ENCODE results near the gene ADAMTSL4.

ADAMTSL4 gene

GRCh38 chr1:150535511-150536287 is 13.5 kb upstream of the ADAMTSL4 start:
- DNase-seq: no peak

- no peak for DNase-seq
Measured at GRCh38 chr1:150536836-150537731, 12.1 kb upstream of the ADAMTSL4 start.

GRCh38 chr1:150537732-150538684 is 11.2 kb upstream of the ADAMTSL4 start:
- no peak for DNase-seq

GRCh38 chr1:150543500-150544143 is 5.6 kb upstream of the ADAMTSL4 start:
- no peak for DNase-seq

DNA sequence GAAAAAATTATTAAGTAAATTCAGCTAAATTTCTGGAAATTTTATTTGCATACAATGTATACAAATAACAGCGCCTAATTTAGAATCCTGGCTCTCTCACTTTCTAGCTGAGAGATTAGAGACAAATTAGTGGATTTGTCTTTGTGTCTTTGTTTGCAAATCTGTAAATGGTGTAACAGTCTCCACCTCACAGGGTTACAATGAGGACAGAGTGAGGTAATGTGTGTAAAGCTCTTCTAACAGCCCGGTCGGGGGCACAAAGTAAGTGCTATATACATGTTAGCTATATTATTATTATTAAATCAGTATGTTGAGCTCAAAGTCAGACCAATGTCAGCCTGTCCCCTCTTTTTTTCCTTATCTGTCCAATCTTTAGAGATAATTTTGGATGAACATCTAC is 5.0 kb upstream of the ADAMTSL4 start:
- DNase-seq: no peak

DNA sequence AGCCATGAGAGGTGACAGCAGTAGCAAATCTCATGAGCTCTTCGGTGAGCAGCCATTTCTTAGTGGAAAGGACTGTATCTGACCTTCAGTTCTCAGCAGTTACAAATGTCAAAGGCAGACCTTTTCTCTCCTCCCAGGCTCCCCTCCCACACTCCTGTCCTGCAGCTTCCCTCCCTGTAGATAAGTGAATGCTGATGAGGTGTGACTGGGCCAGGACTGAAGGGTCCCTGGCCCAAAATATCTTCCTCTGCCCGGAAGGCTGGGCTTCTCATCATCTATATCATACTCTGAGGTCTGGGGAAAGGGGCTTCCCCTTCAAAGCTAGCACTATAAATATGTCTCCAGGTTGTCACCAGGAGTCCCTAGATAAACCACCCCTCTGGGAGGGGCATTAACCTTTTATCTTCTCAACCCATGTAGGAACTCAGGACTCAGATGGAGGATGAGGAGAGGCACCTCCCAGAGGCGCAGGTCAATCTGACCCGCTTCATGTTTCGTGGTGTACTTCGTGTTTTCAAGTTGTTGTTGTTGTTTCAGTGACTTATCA is 3.6 kb upstream of the ADAMTSL4 start:
- no peak for DNase-seq

- DNase-seq: no peak
Measured at GRCh38 chr1:150546294-150546937, 2.8 kb upstream of the ADAMTSL4 start.

GRCh38 chr1:150548324-150548631 is 930 bp upstream of the ADAMTSL4 start:
- no peak for DNase-seq

GRCh38 chr1:150549496-150550221 is 451 bp downstream of the ADAMTSL4 start:
- no peak for DNase-seq

GRCh38 chr1:150550222-150551050 is 1.2 kb downstream of the ADAMTSL4 start:
- no peak for DNase-seq

DNA sequence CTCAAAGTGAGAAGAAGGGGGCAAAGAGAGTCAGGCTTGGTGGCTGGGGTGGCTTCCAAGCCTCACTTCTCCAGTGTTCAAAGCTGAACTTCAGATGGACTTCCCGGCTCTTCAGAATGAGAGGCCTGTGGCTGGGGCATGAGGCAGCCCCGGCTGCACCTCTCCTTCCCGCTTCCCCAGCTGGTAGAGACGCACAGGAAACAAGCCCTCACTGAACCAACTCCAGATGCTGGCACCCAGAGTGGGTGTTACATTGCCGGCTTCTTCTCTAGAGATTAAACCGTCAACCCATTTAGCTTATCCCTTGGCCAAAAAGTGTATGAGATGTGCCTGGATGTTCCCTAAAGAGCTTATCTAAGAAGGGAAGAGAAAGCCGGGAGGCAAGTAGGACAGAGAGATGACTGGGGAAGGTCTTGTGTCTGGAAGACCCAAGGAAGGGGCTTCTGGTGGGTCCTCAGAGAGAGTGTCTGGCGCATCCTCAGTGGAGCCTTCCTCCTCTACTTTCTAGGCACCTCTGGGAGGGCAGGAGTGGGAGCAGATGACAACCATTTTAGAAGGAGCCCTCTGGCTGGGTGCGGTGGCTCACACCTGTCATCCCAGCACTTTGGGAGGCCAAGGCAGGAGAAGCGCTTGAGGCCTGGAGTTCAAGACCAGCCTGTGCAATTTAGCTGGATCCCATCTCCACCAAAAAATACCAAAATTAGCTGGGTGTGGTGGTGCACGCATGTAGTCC is 2.0 kb downstream of the ADAMTSL4 start:
- DNase-seq: peak in 1 of 2 donors; percentile 35

GRCh38 chr1:150551784-150552127 is 2.5 kb downstream of the ADAMTSL4 start:
- DNase-seq: no peak

DNA sequence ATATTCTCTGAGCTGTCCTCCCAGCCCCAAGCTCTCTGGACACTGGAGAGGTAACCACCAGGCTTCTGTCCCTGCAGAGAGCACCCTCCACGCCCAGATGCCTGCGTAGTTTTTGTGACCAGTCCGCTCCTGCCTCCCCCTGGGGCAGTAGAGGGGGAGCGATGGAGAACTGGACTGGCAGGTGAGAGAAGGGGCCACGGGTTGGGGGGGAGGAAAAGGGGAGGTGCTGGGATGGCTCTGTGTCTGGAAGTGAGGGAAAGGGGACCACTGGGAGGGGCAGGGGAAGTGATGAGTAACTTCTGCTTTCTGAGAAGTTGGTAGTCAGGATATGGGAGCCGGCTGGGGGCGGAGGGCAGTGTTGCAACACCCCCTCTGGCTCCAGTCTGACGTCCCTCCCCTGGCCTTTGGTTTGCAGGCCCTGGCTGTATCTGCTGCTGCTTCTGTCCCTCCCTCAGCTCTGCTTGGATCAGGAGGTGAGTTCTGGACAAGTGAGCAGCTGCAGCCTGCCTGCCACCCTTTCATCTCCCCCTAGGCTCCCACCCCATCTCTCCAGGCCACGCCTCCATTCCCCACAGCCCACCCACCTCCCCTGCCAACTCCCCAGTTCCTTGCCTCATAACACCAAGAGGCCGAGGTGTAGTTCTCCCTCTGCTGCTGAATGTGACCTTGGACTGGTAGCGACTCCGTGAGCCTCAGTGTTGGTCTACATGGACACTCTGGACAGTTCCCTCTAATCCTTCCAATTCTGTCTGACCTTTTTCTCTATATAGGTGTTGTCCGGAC is 3.1 kb downstream of the ADAMTSL4 start:
- DNase-seq: peak; percentile 47 to 77

GRCh38 chr1:150552911-150553289 is 3.7 kb downstream of the ADAMTSL4 start:
- no peak for DNase-seq

- DNase-seq: no peak
Measured at GRCh38 chr1:150553392-150554085, 4.3 kb downstream of the ADAMTSL4 start.

DNA sequence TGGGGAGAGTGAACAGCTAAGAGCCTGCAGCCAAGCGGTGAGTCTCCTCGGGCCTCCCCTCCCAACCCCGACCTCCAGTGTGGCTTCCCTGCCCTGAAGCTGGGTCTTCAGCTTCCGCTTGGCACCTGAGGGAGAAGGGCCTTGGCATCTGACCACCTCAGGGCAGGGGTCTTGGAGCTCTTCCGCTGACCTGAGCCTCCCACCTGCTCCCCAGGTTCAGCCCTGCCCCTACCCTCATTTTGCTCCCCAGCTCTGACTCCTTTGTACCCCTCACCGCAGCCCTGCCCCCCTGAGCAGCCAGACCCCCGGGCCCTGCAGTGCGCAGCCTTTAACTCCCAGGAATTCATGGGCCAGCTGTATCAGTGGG is 4.9 kb downstream of the ADAMTSL4 start:
- no peak for DNase-seq

- DNase-seq: no peak
Measured at GRCh38 chr1:150555198-150555970, 6.2 kb downstream of the ADAMTSL4 start.

Measured in CD4-positive, alpha-beta T cell treated with Interferon alpha-2 for 1 hour (primary cell).